ENCODE measurements around the gene SSBP3. TPM values are rescaled to one million over a fixed set of nuclear protein-coding genes. Genes with fewer than 3 reads are reported as not detected.

SSBP3 gene
- total RNA-seq, result 8.5 and 11.3 TPM in 2 replicates

GRCh38 chr1:54406339-54407153 lies at the start of gene SSBP3:
SSBP3 (minus strand) TSS chr1:54406394.

GRCh38 chr1:54199765-54200518 lies 206.3 kb downstream of the SSBP3 start, which contains the start of the genes CYB5RL and MRPL37:
CYB5RL (minus strand) TSS chr1:54200030; CDS start chr1:54195616, 4,414 bp downstream.
MRPL37 (plus strand) TSS chr1:54200167; CDS start chr1:54200244, 77 bp downstream.

Other genes with a start within 250 kb of the SSBP3 start
- gene CYB5RL, start 206.4 kb downstream of the SSBP3 start, total RNA-seq, result 6.7 and 8.2 TPM in 2 replicates
- 27.6 and 39.6 TPM in 2 replicates for gene MRPL37, start 206.2 kb downstream of the SSBP3 start, total RNA-seq
- gene ACOT11, start 141.8 kb upstream of the SSBP3 start, total RNA-seq, result 3.0 and 4.0 TPM in 2 replicates
- gene FAM151A, start 217.1 kb upstream of the SSBP3 start, total RNA-seq, result not detected in 2 replicates
- gene MROH7, start 235.4 kb upstream of the SSBP3 start, total RNA-seq, result 0.16 and 1.6 TPM in 2 replicates